Breast epithelium (tissue), 4 donors: Measurements from ENCODE around the gene COPB2. TPM values are rescaled to one million over a fixed set of nuclear protein-coding genes. Genes with fewer than 3 reads are reported as not detected.

ENCODE experiments used
- DNase-seq, 2 donors: peaks; one replicate each; pipeline ENCODE4 v3.0.0-alpha.2; 2019; ENCODE audit warnings: low spot score in 2 of 2
- H3K27ac ChIP-seq, 2 donors: fragments of 200-600 bp; sonication (generic) in 1 of 2; one replicate each; pipeline ENCODE4 v1.5.1; 2016 to 2019; ENCODE audit warnings: mild to moderate bottlenecking in 1 of 2
- H3K27me3 ChIP-seq, 2 donors: fragments of 200-600 bp; sonication (generic) in 1 of 2; one replicate each; pipeline versions ENCODE4 v1.5.1 to v1.6.0; 2017 to 2019; ENCODE audit warnings: control low read depth in 1 of 2, mild to moderate bottlenecking in 1 of 2
- H3K36me3 ChIP-seq: fragments of 200-600 bp; one replicate; pipeline ENCODE4 v1.5.1; 2019
- H3K4me1 ChIP-seq, 2 donors: fragments of 200-600 bp; sonication (generic); one replicate each; pipeline ENCODE4 v1.5.1; 2016 to 2019; ENCODE audit warnings: control low read depth in 1 of 2
- H3K4me3 ChIP-seq, 3 donors: fragments of 200-600 bp; sonication (generic); 1 replicate in 2 of 3; 2 replicates in 1 of 3; pipeline ENCODE4 v1.5.1; 2016 to 2019; ENCODE audit warnings: mild to moderate bottlenecking in 3 of 3, moderate library complexity in 2 of 3
- H3K9me3 ChIP-seq, 2 donors: fragments of 200-600 bp; sonication (generic) in 1 of 2; one replicate each; pipeline ENCODE4 v1.5.1; 2016 to 2019; ENCODE audit warnings: control low read depth in 1 of 2
- CTCF ChIP-seq, 3 donors: fragments of 450-650 bp; IDR thresholded peaks; one replicate each; pipeline ENCODE4 v1.5.1; 2016 to 2017; ENCODE audit warnings: antibody characterized with exemption in 3 of 3, mild to moderate bottlenecking in 3 of 3, moderate library complexity in 3 of 3
- POLR2A ChIP-seq: fragments of 450-650 bp; IDR thresholded peaks from one replicate; pipeline ENCODE4 v1.6.1; 2016; ENCODE audit warnings: antibody characterized with exemption, mild to moderate bottlenecking, moderate library complexity
- POLR2AphosphoS5 ChIP-seq, 3 donors: sonication (generic); formaldehyde crosslinking; IDR thresholded peaks; one replicate each; pipeline ENCODE4 v1.6.1; 2017; ENCODE audit warnings: antibody characterized with exemption in 3 of 3
- intact Hi-C: fragments of 100-400 bp; cut with DNase I; formaldehyde crosslinking; loops from one replicate; pipeline ENCODE4 v1.15.1; 2023; ENCODE audit warnings: low total_unique reads
- total RNA-seq, 3 donors: library from RNA; depleted of rRNA; stranded (reverse); fragments of >200 nt; gene quantifications; one replicate each; pipeline ENCODE4 v1.1.0, GENCODE V29; 2016

COPB2 gene
- total RNA-seq, 3 donors from 2014 or later, result 76.5 to 109 (median 109) TPM

GRCh38 chr3:139378587-139379241, 10.7 kb downstream of the COPB2 start:
- TF ChIP-seq POLR2A, result no peak
- TF ChIP-seq CTCF (IDR thresholded peaks at IDR 0.05), result no peak
- TF ChIP-seq POLR2AphosphoS5 (IDR thresholded peaks at IDR 0.05), result no peak
- no peak overlapping the region for H3K27ac ChIP-seq
- no peaks in the 10 kb centered on the region for H3K4me1 ChIP-seq
- peaks cover 9% of the 10 kb centered on the region for H3K36me3 ChIP-seq
- intact Hi-C loops, result loop anchor here (5.0 kb wide), 1 partner anchor 1031 kb away; the partner anchor contains the start of gene MRAS
- H3K4me3 ChIP-seq, result no peak overlapping the region
- H3K9me3 ChIP-seq, result no peaks in the 10 kb centered on the region
- DNase-seq, result no peak
- H3K27me3 ChIP-seq, result no peaks in the 10 kb centered on the region

GRCh38 chr3:139377378-139377777, 12.1 kb downstream of the COPB2 start:
- H3K9me3 ChIP-seq, result no peaks in the 10 kb centered on the region
- H3K27me3 ChIP-seq, result no peaks in the 10 kb centered on the region
- no peak overlapping the region for H3K27ac ChIP-seq
- no peak for DNase-seq
- peaks cover 9% of the 10 kb centered on the region for H3K36me3 ChIP-seq
- no peak for TF ChIP-seq POLR2A
- TF ChIP-seq POLR2AphosphoS5 (IDR thresholded peaks at IDR 0.05), result no peak
- no peak overlapping the region for H3K4me3 ChIP-seq
- intact Hi-C loops, result loop anchor here (5.0 kb wide), 1 partner anchor 1030 kb away; the partner anchor contains the start of gene MRAS
- no peaks in the 10 kb centered on the region for H3K4me1 ChIP-seq

GRCh38 chr3:139374099-139374498, 15.3 kb downstream of the COPB2 start:
- H3K36me3 ChIP-seq, result peaks cover 20% of the 10 kb centered on the region

GRCh38 chr3:139364549-139364948, 24.9 kb downstream of the COPB2 start:
- intact Hi-C loops, result no loop called here
- TF ChIP-seq CTCF (IDR thresholded peaks at IDR 0.05) (no peak), POLR2AphosphoS5 (IDR thresholded peaks at IDR 0.05) (no peak), POLR2A (no peak)
- Histone ChIP-seq H3K36me3 (peaks cover 28% of the 10 kb centered on the region), H3K9me3 (no peaks in the 10 kb centered on the region), H3K27ac (no peak overlapping the region), H3K27me3 (no peaks in the 10 kb centered on the region), H3K4me3 (no peak overlapping the region), H3K4me1 (no peaks in the 10 kb centered on the region)
- no peak for DNase-seq

More at GRCh38 chr3:139374099-139374498, 15.3 kb downstream of the COPB2 start:
- Histone ChIP-seq H3K27me3 (no peaks in the 10 kb centered on the region), H3K4me1 (no peaks in the 10 kb centered on the region), H3K9me3 (no peaks in the 10 kb centered on the region), H3K27ac (no peak overlapping the region), H3K4me3 (no peak overlapping the region)
- intact Hi-C loops, result no loop called here
- no peak for DNase-seq
- TF ChIP-seq POLR2A (no peak), CTCF (IDR thresholded peaks at IDR 0.05) (no peak), POLR2AphosphoS5 (IDR thresholded peaks at IDR 0.05) (no peak)

GRCh38 chr3:139361276-139361675, 28.2 kb downstream of the COPB2 start:
- intact Hi-C loops, result no loop called here
- Histone ChIP-seq H3K4me1 (no peaks in the 10 kb centered on the region), H3K36me3 (peaks cover 12% of the 10 kb centered on the region)

More at GRCh38 chr3:139361276-139361675, 28.2 kb downstream of the COPB2 start:
- Histone ChIP-seq H3K27ac (no peak overlapping the region), H3K4me3 (no peak overlapping the region), H3K27me3 (no peaks in the 10 kb centered on the region), H3K9me3 (no peaks in the 10 kb centered on the region)
- DNase-seq, result no peak
- no peak for TF ChIP-seq POLR2AphosphoS5 (IDR thresholded peaks at IDR 0.05)
- TF ChIP-seq CTCF (IDR thresholded peaks at IDR 0.05), result no peak
- no peak for TF ChIP-seq POLR2A
